HepG2 (cell line): ENCODE results near the gene LRRC15. TPM values are rescaled to one million over a fixed set of nuclear protein-coding genes. Genes with fewer than 3 reads are reported as not detected.
A peak's percentile ranks its signal among the peaks of the same experiment; 100 is the strongest.

Source experiments
- ETS1 ChIP-seq: sonication (generic); formaldehyde crosslinking; IDR thresholded peaks from 2 replicates; pipeline ENCODE4 v1.4.0; 2020; ENCODE audit warnings: missing genetic modification reagents
- FOXA3 ChIP-seq: IDR thresholded peaks from 2 replicates; pipeline ENCODE4 v1.6.1; 2016; ENCODE audit warnings: missing genetic modification reagents, missing compliant biosample characterization
- HDAC2 ChIP-seq: sonication (generic); formaldehyde crosslinking; IDR thresholded peaks from 2 replicates; pipeline ENCODE4 v1.4.0; 2020; ENCODE audit warnings: missing genetic modification reagents
- HNRNPL ChIP-seq: fragments of 200-400 bp; formaldehyde crosslinking; IDR thresholded peaks from 2 replicates; pipeline ENCODE4 v1.6.1; 2017; ENCODE audit warnings: mild to moderate bottlenecking, low read depth, low read length
- LCORL ChIP-seq, 2 experiments: fragments of 450-650 bp in 1 of 2; sonication (generic) in 1 of 2; formaldehyde crosslinking in 1 of 2; IDR thresholded peaks; 2 replicates each; pipeline versions ENCODE4 v1.5.0 to v1.6.1; 2017 to 2020; ENCODE audit warnings: antibody characterized with exemption in 1 of 2, missing genetic modification reagents in 1 of 2
- PREB ChIP-seq: sonication (generic); formaldehyde crosslinking; IDR thresholded peaks from 2 replicates; pipeline ENCODE4 v1.4.0; 2020; ENCODE audit warnings: missing genetic modification reagents
- SALL1 ChIP-seq: sonication (generic); formaldehyde crosslinking; IDR thresholded peaks from 2 replicates; pipeline ENCODE4 v1.8.0; 2022; ENCODE audit warnings: mild to moderate bottlenecking, missing genetic modification reagents
- SRF ChIP-seq: IDR thresholded peaks from 2 replicates; pipeline ENCODE4 v1.6.1; 2011; ENCODE audit warnings: mild to moderate bottlenecking, low read depth, low read length, moderate library complexity
- SRSF9 ChIP-seq: fragments of 200-400 bp; formaldehyde crosslinking; IDR thresholded peaks from 2 replicates; pipeline ENCODE4 v1.6.1; 2018; ENCODE audit warnings: borderline replicate concordance, mild to moderate bottlenecking, low read depth, low read length; ENCODE audit not compliant: insufficient read depth, poor library complexity, severe bottlenecking
- ZBTB26 ChIP-seq: IDR thresholded peaks from 2 replicates; pipeline ENCODE4 v1.6.1; 2016; ENCODE audit warnings: missing compliant biosample characterization, missing genetic modification reagents, borderline replicate concordance
- ZHX2 ChIP-seq, 2 experiments: sonication (generic) in 1 of 2; formaldehyde crosslinking in 1 of 2; IDR thresholded peaks; 2 replicates each; pipeline versions ENCODE4 v1.6.1 to v1.9.0; 2014 to 2022; ENCODE audit warnings: antibody characterized with exemption in 1 of 2, borderline replicate concordance in 1 of 2, inconsistent platforms in 1 of 2, low read depth in 1 of 2, missing genetic modification reagents in 1 of 2
- ZMAT3 ChIP-seq: sonication (generic); formaldehyde crosslinking; conservative IDR thresholded peaks from 2 replicates; pipeline ENCODE4 v1.7.0; 2021; ENCODE audit warnings: missing genetic modification reagents
- ZNF253 ChIP-seq: sonication (generic); formaldehyde crosslinking; IDR thresholded peaks from 2 replicates; pipeline ENCODE4 v1.8.0; 2022; ENCODE audit warnings: mild to moderate bottlenecking, missing genetic modification reagents, borderline replicate concordance
- ZNF362 ChIP-seq: sonication (generic); formaldehyde crosslinking; IDR thresholded peaks from 2 replicates; pipeline ENCODE4 v1.4.0; 2020; ENCODE audit warnings: missing genetic modification reagents, mild to moderate bottlenecking, borderline replicate concordance
- ZNF7 ChIP-seq: IDR thresholded peaks from 2 replicates; pipeline ENCODE4 v1.6.1; 2016; ENCODE audit warnings: missing biosample characterization, missing genetic modification reagents
- polyA plus RNA-seq, 8 experiments: library from polyadenylated mRNA; depleted of rRNA in 3 of 8; stranded (reverse) in 7 of 8; unstranded in 1 of 8; fragments of >200 nt; fragmentation: Illumina TruSeq in 4 of 8; extraction: Trizol in 4 of 8; gene quantifications; 2 replicates each; pipeline versions ENCODE4 v1.2.1 to v1.2.3, GENCODE V29; 2011 to 2016; ENCODE audit warnings: low read depth in 4 of 8, missing spikeins in 1 of 8, mixed read lengths in 1 of 8; ENCODE audit not compliant: insufficient read depth in 1 of 8
- total RNA-seq, 5 experiments: library from RNA; depleted of rRNA; stranded (reverse); fragments of >200 nt; fragmentation: Illumina TruSeq; extraction: Trizol; gene quantifications; 2 replicates each; pipeline ENCODE4 v1.2.3, GENCODE V29; 2016; ENCODE audit warnings: low read depth in 1 of 5

LRRC15 gene
- total and polyA plus RNA-seq, 2 of the 13 experiments (the other 11 are each of a cell fraction or from before 2014, with no cell fraction given): not detected

GRCh38 chr3:194323785-194324735 lies 45.5 kb downstream of the LRRC15 start (continued):
- 0 out of 2 replicates have a peak, but pooled peaks have one; percentile 37 for TF ChIP-seq HDAC2 (CRISPR knock-in tag)
- peak; percentile 87; the same call in 1 of the 2 replicates for TF ChIP-seq HNRNPL
- TF ChIP-seq PREB (CRISPR knock-in tag): 0 out of 2 replicates have a peak, but pooled peaks have one; percentile 47
- TF ChIP-seq ZNF253 (CRISPR knock-in tag): no peak
- peak; percentile 60; the same call in 1 of the 2 replicates for TF ChIP-seq ZBTB26 (CRISPR knock-in tag)
- 0 out of 2 replicates have a peak, but pooled peaks have one; percentile 4 for TF ChIP-seq FOXA3
- TF ChIP-seq ZMAT3 (CRISPR knock-in tag): 0 out of 2 replicates have a peak, but pooled peaks have one; percentile 40
- TF ChIP-seq LCORL (IDR thresholded peaks at IDR 0.05): no peak
- TF ChIP-seq LCORL (CRISPR knock-in tag; IDR thresholded peaks at IDR 0.05): peak; percentile 64
- TF ChIP-seq ETS1 (CRISPR knock-in tag): no peak
- no peak for TF ChIP-seq ZNF7
- peak; percentile 38; the same call in 1 of the 2 replicates for TF ChIP-seq SALL1 (CRISPR knock-in tag)
- no peak for TF ChIP-seq ZHX2 (IDR thresholded peaks at IDR 0.05; ENCODE audit: low read depth)
- no peak for TF ChIP-seq ZHX2 (CRISPR knock-in tag; IDR thresholded peaks at IDR 0.05; ENCODE audit: borderline replicate concordance)
- 0 out of 2 replicates have a peak, but pooled peaks have one; percentile 18 for TF ChIP-seq ZNF362 (CRISPR knock-in tag)
- TF ChIP-seq SRF: peak; percentile 90
- no peak for TF ChIP-seq SRSF9
